HG03097 (cell line): ENCODE data around the gene NUP85.
A peak's percentile ranks its signal among the peaks of the same experiment; 100 is the strongest.
"Not testable (repeated sequence)": the region's sequence is repeated elsewhere in the genome, so short reads cannot be mapped to it uniquely, and the experiment has no call there.

ENCODE experiments used
- ATAC-seq: cut with Tn5 transposase; IDR thresholded peaks from one replicate; pipeline ENCODE4 v1.9.1; 2021; ENCODE audit not compliant: unreplicated experiment, low FRiP score

The NUP85 gene

DNA sequence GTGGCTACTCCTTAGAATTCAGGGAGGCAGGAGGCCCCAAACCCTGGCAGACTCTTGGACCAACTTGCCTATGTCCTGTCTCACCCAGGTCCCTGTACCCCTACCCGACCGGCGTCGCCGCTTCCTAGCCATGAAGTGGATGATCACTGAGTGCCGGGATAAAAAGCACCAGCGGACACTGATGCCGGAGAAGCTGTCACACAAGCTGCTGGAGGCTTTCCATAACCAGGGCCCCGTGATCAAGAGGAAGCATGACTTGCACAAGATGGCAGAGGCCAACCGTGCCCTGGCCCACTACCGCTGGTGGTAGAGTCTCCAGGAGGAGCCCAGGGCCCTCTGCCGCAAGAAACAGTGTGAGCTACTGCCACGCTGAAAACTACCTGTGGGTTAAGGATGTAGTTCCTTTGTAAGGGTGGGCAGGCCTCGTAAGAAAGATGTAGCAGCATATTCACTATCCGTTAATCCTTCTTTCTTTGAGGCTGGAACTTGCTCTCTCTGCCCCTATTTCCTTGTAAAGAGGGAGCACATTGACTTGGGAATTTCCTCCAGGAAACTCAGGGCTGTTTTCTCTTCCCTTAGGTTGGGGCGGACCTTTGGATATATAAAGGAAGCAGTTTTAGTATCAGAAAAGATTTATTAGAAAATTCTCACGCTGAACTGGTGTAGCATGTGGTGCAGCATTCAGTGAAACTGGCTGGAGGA lies 60.3 kb downstream of the NUP85 start:
- no peak for ATAC-seq

DNA sequence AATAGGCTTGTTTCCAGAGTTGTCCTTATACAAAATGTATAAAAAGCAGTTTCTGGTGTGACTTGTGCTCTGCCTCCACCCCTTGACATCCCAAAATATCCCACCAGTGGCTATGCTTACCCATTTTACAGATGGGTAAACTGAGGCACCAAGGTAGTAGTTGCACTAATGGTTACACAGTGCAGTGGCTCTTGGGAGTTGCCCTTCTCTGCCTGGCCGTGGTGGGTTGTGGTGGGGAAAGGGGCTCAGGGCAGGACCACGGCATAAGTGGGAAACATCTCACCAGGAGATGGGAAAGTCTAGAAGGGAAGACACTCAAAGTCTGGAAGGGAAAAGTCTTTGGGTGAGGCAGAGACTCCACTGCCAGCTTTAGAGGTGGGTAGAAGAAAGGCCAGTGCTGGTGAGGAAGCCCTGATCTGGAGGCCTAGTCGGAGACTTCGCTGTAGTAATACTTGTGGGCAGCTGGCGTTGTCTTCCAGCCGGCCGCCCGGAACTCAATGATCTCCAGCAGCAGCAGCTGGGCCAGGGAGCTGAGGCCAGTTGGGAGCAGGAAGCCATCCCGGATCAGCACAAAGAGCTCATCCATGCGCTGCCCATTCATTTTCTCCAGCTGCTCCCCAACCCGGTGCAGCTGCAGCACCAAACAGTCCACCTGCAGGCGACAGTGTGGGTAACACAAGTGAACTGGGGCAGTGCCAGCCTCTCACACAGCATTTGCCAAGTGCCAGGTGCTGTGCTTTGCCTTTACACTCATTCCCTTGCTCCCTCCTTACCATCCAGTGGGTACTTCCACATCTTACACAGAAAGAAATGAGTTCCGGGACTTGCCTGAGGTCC lies 61.1 kb downstream of the NUP85 start:
- ATAC-seq, result no peak

DNA sequence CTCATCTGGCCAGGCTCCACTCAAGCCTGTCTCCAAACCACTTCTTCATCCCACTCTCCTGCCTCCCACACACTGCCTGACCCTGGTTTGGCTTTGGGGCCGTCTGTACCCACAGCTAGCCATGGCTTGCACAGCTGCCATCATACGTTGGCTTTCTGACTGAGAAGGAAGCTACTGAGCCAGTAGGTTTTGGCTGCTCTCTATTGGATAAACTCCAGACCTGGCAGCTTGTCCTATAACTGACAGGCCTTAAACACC lies 61.6 kb downstream of the NUP85 start:
- ATAC-seq, result no peak

DNA sequence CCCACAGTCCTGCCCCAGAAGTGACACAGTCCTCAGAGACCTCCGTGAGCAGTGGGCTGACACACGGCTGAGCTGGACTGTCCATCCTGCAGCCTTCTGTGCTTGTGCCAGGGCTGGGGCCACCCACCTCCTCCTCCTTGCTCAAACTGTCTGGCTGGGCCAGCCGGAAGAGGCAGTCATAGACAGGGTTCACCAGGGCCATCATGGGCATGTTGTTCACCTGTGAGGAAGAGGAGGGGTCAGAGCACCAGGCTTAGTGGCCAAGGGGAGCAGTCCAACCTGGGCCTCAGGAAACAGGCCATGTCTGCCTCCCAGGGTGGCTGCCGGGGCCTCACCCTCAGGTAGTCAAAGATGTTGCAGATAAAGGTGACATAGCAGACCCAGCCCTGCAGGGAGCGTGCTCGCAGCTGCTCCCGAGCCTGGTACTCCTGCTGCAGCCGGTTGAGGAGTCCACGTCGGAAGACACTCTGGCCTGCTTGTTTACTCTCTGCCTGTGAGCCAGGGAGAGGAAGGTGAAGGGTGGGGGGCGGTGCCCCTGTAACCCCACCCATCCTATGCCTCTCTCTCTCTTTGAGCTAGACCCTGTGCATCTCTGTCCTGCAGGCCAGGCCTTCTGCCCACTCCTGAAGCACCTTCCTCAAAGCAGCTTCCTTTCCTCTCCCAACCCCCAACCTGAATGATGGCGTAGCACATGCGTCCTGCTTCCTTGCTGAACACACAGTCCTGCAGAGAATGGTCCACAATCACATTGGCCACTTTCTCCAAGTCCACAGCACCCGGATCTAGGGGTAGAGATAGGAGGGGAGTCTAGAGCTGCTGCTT lies 62.1 kb downstream of the NUP85 start:
- no peak for ATAC-seq

DNA sequence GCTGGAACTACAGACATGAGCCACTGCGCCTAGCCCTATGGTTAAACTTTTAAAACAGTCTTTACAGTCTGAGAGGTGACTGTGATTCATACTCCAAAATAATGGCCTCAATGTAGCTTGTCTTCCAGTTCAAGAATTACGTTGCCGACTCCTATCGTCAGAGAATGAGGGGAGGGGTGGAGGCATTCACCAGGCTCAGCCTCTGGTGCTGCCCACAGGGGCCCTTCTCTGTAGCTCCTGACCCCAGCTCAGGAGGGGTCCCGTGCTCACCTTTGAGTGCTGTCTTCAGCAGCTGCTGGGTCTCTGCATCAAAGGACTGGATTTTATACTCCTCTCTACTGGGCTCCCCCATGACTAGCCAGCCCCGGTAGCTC lies 64.4 kb downstream of the NUP85 start:
- no peak for ATAC-seq

DNA sequence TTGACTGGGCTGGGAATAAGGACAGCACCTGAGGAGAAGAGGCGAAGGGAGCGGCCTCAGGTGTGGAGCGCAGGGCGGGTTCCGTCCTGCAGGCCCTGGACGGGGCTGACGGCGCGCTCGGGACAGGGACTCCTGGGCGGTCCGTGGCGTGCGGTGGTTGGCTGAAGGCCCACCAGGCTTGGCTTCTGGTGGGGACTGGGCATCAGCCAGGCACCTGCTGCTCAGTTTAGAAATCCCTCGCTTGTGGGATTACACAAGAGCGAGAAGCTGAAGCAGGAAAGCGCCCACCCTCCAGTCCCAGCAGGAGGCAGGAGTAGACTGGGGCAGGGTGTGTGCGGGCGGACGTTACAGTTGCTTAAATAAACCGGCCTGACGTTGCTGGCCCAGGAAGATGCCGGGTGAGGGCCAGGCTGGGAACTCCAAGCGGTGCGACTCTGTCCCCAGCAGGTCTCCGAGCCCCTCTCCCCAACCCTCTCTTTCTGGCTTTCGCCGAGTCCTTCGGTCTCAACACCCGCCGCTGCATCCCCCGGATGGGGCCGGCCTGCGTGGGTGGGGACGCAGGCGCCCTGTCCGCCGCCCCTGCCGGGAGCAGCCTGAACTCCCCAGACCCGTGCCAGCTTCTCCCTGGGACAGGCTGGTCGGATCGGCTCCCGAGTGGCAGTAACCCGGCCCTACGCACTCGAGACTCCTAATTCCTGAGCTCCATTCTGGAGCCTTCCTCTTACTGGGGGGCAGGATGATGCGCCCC lies 64.9 kb downstream of the NUP85 start:
- ATAC-seq, result peak; percentile 25

DNA sequence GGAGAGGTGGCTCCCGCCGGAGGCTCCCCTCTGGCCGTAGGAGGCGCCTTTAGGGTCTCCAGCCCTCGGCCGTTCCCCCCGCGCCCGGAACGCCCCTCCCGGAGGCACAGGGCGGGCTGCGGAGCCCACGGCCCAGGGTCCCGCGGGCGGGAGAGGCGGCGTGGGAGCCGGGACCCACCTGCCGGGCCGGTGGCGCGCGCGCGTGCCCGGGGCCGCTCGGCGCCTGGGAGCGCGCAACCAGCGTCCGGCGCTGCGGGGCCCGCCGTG lies 65.4 kb downstream of the NUP85 start, which contains the start of gene MIF4GD:
MIF4GD (minus strand) TSS at position 266 of the 267 bp plus-strand sequence. CDS start 1,036 bp downstream, outside the sequence.
- peak; percentile 16 for ATAC-seq

DNA sequence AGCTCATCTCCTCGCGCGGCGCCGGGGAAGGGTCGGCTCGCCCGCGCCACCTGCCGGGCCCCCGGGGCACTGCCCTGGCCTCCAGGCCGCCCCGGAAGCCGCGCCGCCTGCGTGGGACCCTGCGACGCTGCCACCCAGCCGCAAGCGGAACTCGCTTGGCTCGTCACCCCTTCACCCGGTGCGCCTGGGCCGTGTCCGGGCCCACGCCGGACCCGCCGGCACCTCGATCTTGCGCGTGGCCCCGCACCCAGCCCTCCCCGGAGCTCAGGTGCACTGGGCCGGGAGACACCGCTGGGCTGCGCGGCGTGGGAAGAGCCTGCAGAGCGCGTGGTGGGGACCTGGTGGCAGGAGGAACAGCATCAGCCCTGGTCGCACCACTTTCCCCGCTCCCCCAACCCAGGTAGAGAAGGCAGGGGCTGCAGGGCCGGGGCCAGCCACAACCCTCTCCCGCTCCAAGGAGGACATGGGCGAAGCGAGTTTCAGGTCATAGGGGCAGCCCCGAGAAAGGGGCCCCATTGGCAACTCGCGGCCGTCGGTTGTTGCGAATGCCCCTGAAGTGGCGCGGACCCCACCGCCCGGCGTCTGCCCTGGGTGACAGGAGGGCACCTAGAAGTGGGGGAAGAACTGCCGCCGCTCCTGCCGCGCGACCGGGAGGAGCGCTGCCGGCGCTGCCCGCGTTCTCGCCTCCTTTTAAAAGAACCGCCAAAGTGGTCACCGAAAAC lies 65.9 kb downstream of the NUP85 start:
- peak; percentile 65 for ATAC-seq

DNA sequence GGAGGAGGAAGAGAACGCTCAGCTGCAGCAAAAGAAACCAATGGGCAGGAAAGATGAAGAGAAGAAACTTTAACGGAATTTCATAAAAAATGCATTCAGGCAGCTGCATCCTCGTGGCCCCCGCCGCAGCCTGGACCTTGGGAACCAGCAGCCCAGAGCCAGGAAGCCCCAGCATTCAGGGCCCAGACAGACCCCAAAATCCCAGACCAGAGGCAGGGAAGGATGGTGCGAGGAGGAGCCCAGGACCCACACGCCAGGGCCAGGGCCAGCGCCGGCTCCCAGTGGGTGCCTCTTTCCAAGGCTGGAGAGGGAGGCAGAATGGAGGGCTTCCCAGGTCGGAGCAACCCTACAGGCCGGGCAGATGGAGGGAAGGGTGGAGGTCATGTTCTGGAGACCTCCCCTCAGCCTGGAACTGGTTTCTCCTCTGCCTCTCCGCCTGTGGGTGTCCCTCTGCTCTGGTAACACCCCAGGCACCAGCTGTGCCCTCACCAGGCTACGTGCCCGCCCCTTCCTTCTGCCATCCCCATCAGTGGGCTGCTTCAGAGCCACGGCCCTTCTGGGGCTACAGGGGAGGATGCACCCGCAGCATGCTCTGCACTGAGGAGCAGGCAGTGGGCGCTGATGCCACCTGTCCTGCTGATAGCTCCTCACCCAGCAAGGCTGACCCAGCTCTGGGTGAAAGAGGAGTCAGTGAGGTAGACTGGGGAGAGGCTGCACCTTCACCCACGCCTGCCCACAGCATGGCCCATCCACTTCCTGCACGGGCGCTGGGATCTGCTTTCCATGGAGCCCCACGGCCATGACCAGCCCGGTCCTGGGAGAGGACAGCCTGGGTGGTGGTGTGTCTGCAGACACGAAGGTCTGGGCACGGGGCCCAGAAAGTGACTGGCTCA lies 66.7 kb downstream of the NUP85 start:
- ATAC-seq, result no peak

DNA sequence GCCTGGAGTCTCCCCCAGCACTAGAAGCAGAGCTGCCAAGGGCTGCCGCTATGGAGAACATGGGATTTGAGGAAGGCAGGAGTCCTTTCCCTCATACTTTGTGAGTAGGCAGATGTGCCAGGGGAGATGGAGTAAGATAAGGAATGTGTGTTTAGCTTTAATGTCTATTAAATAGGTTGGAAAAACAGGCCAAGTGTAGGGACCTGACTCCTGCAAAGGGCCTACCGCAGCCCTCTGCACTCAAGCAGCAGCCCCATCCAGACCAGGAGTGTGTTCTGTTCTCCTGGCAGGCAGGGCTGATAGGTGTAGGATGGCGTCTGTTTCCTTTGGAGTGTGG lies 67.3 kb downstream of the NUP85 start:
- ATAC-seq, result no peak

DNA sequence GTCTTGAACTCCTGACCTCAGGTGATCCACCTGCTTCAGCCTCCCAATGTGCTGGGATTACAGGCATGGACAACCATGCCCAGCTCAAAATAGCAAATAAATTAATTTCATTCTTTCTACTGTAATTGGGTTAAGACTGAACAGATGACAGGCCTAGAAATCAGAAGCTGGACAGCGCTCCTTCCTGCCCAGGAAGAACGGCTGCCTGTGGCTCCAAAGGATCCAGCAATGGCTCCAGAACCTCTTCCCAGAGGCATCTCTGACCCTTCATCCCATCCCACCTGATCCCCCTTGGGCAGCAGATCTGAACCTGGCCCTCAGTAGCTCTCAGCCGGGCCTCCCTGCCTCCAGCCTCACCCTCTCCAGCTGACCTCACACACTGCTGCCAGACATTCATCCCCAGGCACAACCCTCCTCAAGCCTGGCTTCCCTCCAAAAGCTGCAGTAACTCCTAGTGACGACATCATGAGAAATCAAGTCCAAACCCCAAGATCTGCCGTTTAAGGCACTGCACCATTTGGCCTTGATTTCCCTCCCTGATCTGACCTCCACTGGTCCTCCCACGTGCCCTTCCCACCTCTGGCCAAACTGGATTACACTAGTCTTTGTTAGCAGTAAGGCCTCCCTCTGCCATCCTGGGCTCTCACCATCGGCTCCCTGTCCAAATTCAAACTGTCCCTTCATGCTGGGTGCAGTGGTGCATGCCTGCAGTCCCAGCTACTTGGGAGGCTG lies 68.7 kb downstream of the NUP85 start:
- no peak for ATAC-seq

DNA sequence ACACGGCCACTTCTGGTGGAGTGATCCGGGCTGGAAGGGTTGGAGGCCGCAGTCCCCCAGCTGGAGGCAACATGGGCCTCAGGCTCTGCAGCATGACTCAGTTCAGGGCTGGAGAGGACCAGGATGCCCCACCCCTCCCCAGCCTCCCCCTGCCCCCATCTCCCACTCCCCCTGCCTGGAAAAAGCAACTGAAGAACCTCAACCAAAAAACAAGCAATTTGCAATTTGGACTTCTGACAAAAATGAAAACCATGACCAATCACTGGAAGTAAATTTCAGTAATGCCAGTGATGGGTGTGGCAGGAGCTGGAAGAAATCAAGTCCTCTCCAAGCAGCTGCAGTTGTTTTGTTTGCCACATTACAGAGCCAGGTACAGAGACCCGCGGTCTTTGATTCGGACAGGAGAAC lies 72.2 kb downstream of the NUP85 start:
- ATAC-seq, result no peak

DNA sequence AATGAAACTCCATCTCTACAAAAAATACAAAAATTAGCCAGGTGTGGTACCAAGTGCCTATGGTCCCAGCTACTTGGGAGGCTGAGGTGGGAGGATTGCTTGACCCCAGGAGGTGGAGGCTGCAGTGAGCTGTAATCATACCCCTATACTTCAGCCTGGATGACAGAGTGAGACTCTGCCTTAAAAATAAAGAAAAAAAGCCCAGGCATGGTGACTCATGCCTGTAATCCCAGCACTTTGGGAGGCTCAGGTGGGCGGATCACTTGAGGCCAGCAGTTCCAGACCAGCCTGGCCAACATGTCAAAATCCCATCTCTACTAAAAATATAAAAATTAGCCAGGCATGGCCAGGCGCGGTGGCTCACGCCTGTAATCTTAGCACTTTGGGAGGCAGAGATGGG lies 74.7 kb downstream of the NUP85 start:
- not testable (repeated sequence) for ATAC-seq

DNA sequence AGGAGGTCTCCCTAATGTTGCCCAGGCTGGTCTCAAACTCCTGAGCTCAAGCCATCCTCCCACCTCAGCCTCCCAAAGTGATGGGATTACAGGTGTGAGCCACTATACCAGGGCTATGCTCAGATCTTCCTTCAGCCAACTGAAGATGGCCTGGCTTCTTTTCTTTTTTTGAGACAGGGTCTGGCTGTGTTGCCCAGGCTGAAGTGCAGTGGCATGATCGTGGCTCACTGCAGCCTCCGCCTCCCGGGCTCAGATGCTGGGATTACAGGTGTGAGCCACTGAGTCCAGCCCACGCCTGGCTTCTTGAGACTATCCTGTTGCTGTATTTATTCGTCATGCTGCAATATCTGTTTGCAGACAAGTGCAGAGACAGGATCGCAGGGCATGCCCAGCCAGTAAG lies 79.6 kb downstream of the NUP85 start:
- ATAC-seq, result no peak
